GM10266 (cell line): ENCODE results near the gene EHBP1L1.
"Not testable (repeated sequence)": the region's sequence is repeated elsewhere in the genome, so short reads cannot be mapped to it uniquely, and the experiment has no call there.

ENCODE experiments used
- DNase-seq: peaks from one replicate; pipeline ENCODE4 v3.0.0; 2012; ENCODE audit errors: extremely low spot score
- CTCF ChIP-seq: IDR thresholded peaks from 2 replicates; pipeline ENCODE4 v1.5.1; 2012; ENCODE audit warnings: mild to moderate bottlenecking, low read depth; ENCODE audit not compliant: control insufficient read depth, insufficient read depth; ENCODE audit errors: missing control alignments

Gene EHBP1L1

GRCh38 chr11:65559535-65559934 is 16.3 kb upstream of the EHBP1L1 start:
- DNase-seq: no peak
- no peak for TF ChIP-seq CTCF

- TF ChIP-seq CTCF: no peak
- no peak for DNase-seq
Measured at GRCh38 chr11:65559951-65560537, 15.8 kb upstream of the EHBP1L1 start.

GRCh38 chr11:65560555-65561418 is 15.1 kb upstream of the EHBP1L1 start:
- no peak for TF ChIP-seq CTCF
- DNase-seq: no peak

GRCh38 chr11:65562020-65562419 is 13.8 kb upstream of the EHBP1L1 start:
- DNase-seq: no peak
- no peak for TF ChIP-seq CTCF

GRCh38 chr11:65562788-65563187 is 13.1 kb upstream of the EHBP1L1 start:
- TF ChIP-seq CTCF: no peak
- DNase-seq: no peak

- DNase-seq: no peak
- TF ChIP-seq CTCF: no peak
Measured at GRCh38 chr11:65563601-65564000, 12.3 kb upstream of the EHBP1L1 start.

- DNase-seq: not testable (repeated sequence)
Measured at GRCh38 chr11:65564879-65565559, 10.8 kb upstream of the EHBP1L1 start.
